DND-41 (cell line): Measurements from ENCODE around the gene TMOD3.

Experiments used
- ATAC-seq: fragments of 200-7000 bp; cut with Tn5 transposase; 3 replicates; pipeline ENCODE4 v1.9.1; 2021; ENCODE audit warnings: low read depth; ENCODE audit not compliant: insufficient read depth
- DNase-seq: peaks from one replicate; pipeline ENCODE4 v3.0.0-alpha.2; 2020
- H2AFZ ChIP-seq: 2 replicates; pipeline ENCODE4 v1.6.0; 2012; ENCODE audit warnings: low read depth, low read length
- H3K27ac ChIP-seq: 2 replicates; pipeline ENCODE4 v1.5.1; 2012; ENCODE audit warnings: low read length, inconsistent platforms
- H3K27me3 ChIP-seq: fragments of 200-600 bp; sonication (generic); 2 replicates; pipeline ENCODE4 v1.6.0; 2012; ENCODE audit warnings: low read length, mild to moderate bottlenecking, inconsistent platforms; ENCODE audit not compliant: insufficient read depth, poor library complexity
- H3K36me3 ChIP-seq: 2 replicates; pipeline ENCODE4 v1.5.1; 2012; ENCODE audit warnings: low read length, inconsistent platforms; ENCODE audit not compliant: insufficient read depth
- H3K4me1 ChIP-seq: 2 replicates; pipeline ENCODE4 v1.5.1; 2012; ENCODE audit warnings: mild to moderate bottlenecking, low read length; ENCODE audit not compliant: insufficient read depth
- H3K4me2 ChIP-seq: 2 replicates; pipeline ENCODE4 v1.6.0; 2012; ENCODE audit warnings: mild to moderate bottlenecking, moderate library complexity, low read length, inconsistent platforms; ENCODE audit not compliant: insufficient read depth
- H3K4me3 ChIP-seq, 2 experiments: fragments of 200-600 bp in 1 of 2; shearing (Covaris generic) in 1 of 2; 2 replicates each; pipeline ENCODE4 v1.5.1; 2012 to 2016; ENCODE audit warnings: inconsistent platforms in 2 of 2, low read length in 2 of 2, mild to moderate bottlenecking in 2 of 2, low read depth in 1 of 2, moderate library complexity in 1 of 2
- H3K79me2 ChIP-seq: 2 replicates; pipeline ENCODE4 v1.6.0; 2012; ENCODE audit warnings: low read length, inconsistent platforms; ENCODE audit not compliant: insufficient read depth
- H3K9ac ChIP-seq: 2 replicates; pipeline ENCODE4 v1.6.0; 2012; ENCODE audit warnings: low read depth, mild to moderate bottlenecking, inconsistent platforms, low read length, moderate library complexity
- H3K9me3 ChIP-seq: 2 replicates; pipeline ENCODE4 v1.5.1; 2012; ENCODE audit warnings: low read length, moderate library complexity, mild to moderate bottlenecking, inconsistent platforms; ENCODE audit not compliant: insufficient read depth, severe bottlenecking
- H4K20me1 ChIP-seq: 2 replicates; pipeline ENCODE4 v1.6.0; 2012; ENCODE audit warnings: low read length; ENCODE audit not compliant: insufficient read depth
- EZH2 ChIP-seq: IDR thresholded peaks from 3 replicates; pipeline ENCODE4 v1.6.1; 2012; ENCODE audit warnings: borderline replicate concordance, low read depth, mild to moderate bottlenecking, moderate library complexity, low read length, inconsistent platforms; ENCODE audit not compliant: severe bottlenecking
- TF ChIP-seq, protein P1 (sequence below): IDR thresholded peaks from 2 replicates; pipeline ENCODE4 v1.5.1; 2012; ENCODE audit warnings: borderline replicate concordance, low read length, moderate library complexity, mild to moderate bottlenecking; ENCODE audit not compliant: poor library complexity, severe bottlenecking; ENCODE audit errors: extremely low read depth

The TMOD3 gene

DNA sequence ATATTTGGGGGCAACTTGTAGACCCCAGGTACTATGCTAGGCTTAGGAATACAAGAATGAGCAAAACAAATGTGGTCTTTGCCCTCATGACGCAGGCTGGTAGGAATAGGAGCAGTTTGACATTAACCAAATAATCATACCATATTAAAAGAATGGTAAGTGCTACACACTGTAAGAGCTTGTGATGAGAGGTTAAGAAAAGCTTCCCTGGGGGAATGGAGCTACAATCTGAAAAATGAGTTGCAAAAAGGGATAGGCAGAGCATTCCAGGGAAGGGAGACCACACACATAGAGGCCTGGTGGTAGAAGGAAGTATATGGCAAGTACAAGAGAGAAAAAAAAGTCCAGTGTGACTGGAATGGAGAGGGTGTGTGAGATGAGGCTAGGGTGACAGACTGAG, 37.3 kb downstream of the TMOD3 start:
- Histone ChIP-seq H2AFZ (no peak overlapping the region), H3K9me3 (no peaks in the 10 kb centered on the region), H3K4me3 (no peak overlapping the region), H3K4me2 (no peak overlapping the region), H3K79me2 (peaks cover 25% of the 10 kb centered on the region), H3K4me1 (peaks cover 9% of the 10 kb centered on the region), H3K9ac (no peak overlapping the region), H3K27me3 (no peaks in the 10 kb centered on the region), H4K20me1 (peaks cover 14% of the 10 kb centered on the region; the same call in 1 of the 2 replicates), H3K36me3 (peaks cover 72% of the 10 kb centered on the region), H3K27ac (no peak overlapping the region)
- TF ChIP-seq, protein P1, sequence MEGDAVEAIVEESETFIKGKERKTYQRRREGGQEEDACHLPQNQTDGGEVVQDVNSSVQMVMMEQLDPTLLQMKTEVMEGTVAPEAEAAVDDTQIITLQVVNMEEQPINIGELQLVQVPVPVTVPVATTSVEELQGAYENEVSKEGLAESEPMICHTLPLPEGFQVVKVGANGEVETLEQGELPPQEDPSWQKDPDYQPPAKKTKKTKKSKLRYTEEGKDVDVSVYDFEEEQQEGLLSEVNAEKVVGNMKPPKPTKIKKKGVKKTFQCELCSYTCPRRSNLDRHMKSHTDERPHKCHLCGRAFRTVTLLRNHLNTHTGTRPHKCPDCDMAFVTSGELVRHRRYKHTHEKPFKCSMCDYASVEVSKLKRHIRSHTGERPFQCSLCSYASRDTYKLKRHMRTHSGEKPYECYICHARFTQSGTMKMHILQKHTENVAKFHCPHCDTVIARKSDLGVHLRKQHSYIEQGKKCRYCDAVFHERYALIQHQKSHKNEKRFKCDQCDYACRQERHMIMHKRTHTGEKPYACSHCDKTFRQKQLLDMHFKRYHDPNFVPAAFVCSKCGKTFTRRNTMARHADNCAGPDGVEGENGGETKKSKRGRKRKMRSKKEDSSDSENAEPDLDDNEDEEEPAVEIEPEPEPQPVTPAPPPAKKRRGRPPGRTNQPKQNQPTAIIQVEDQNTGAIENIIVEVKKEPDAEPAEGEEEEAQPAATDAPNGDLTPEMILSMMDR = no peak
- TF ChIP-seq EZH2 = no peak
- DNase-seq = no peak
- no peak for ATAC-seq

DNA sequence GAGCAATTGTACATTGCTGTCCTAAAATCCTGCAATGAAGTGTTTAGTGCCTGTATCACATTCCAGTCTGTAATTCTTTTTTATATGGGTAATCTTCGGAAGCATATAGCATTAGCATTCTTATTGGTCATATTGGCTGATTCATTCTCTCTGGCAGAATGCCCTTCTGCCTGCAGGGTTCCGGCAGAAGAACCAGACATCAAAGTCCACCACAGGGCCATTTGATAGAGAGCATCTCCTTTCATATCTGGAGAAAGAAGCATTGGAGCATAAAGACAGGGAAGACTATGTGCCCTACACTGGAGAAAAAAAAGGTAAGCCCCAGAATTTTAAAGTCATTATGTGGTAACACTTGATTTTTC, 39.6 kb downstream of the TMOD3 start:
- Histone ChIP-seq H3K4me3 (no peak overlapping the region), H4K20me1 (peaks cover 5% of the 10 kb centered on the region; the same call in 1 of the 2 replicates), H3K4me1 (no peaks in the 10 kb centered on the region), H2AFZ (no peak overlapping the region), H3K79me2 (peaks cover 7% of the 10 kb centered on the region), H3K4me2 (no peak overlapping the region), H3K9ac (no peak overlapping the region), H3K27ac (no peak overlapping the region), H3K36me3 (peaks cover 68% of the 10 kb centered on the region), H3K27me3 (no peaks in the 10 kb centered on the region), H3K9me3 (no peaks in the 10 kb centered on the region)
- TF ChIP-seq EZH2 = no peak
- TF ChIP-seq, protein P1 = no peak
- DNase-seq (no peak), ATAC-seq (no peak)

DNA sequence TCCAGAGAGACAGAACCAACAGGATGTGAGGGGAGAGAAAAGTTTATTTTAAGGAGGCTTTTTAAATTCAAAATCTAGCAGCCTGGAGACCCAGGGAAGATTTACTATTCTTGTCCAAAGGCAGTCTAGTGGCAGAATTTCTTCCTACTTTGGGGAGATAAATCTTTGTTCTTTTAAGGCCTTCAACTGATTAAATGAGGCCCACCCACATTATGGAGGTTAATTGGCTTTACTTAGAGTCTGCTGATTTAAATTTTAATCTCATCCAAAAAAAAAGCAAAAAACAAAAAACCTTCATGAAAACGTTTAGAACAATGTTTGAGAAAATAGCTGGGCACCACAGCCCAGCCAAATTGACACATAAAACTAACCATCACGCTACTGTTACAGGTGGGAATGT, 41.3 kb downstream of the TMOD3 start:
- no peaks in the 10 kb centered on the region for H3K4me1 ChIP-seq
- H3K9ac ChIP-seq = no peak overlapping the region
- no peak overlapping the region for H3K4me2 ChIP-seq
- 0 out of 2 replicates have a peak, but pooled peaks cover 4% of the 10 kb centered on the region for H3K79me2 ChIP-seq
- no peaks in the 10 kb centered on the region for H3K9me3 ChIP-seq
- DNase-seq (no peak), ATAC-seq (no peak)
- no peak for TF ChIP-seq EZH2
- TF ChIP-seq, protein P1 = no peak
- no peaks in the 10 kb centered on the region for H3K27me3 ChIP-seq
- no peak overlapping the region for H2AFZ ChIP-seq
- H4K20me1 ChIP-seq = no peaks in the 10 kb centered on the region
- no peak overlapping the region for H3K4me3 ChIP-seq
- peaks cover 66% of the 10 kb centered on the region for H3K36me3 ChIP-seq
- no peak overlapping the region for H3K27ac ChIP-seq
